Frontal cortex (tissue), 4 donors: ENCODE results near the gene DDX56. TPM values are rescaled to one million over a fixed set of nuclear protein-coding genes. Genes with fewer than 3 reads are reported as not detected.

Experiments
- DNase-seq, 2 donors: peaks; one replicate each; pipeline ENCODE4 v3.0.0; 2012; ENCODE audit warnings: low spot score in 2 of 2
- FAIRE-seq: peaks from 2 replicates; lab custom pipeline; 2012; peaks lifted over from hg19 to GRCh38; lab: Jason Lieb, UNC
- total RNA-seq: library from RNA; depleted of rRNA; stranded (reverse); fragments of >200 nt; gene quantifications from one replicate; pipeline ENCODE4 v1.2.3, GENCODE V29; 2014
- donor health status: control.
- donor health status: control.
- donor health status: control.

Gene DDX56
- total RNA-seq: 39.5 TPM

- FAIRE-seq: no peak
Observed at GRCh38 chr7:44573464-44574286, at the start of gene DDX56. Gene DDX56 (minus strand): TSS chr7:44573908. CDS start chr7:44573895, 13 bp downstream.

GRCh38 chr7:44622342-44623151 is 48.8 kb upstream of the DDX56 start:
- FAIRE-seq: no peak
- DNase-seq: no peak

More at GRCh38 chr7:44573464-44574286, at the start of gene DDX56:
- peak; percentile 79 to 93 for DNase-seq

- FAIRE-seq (no peak), DNase-seq (no peak)
Observed at GRCh38 chr7:44621750-44622103, 48.0 kb upstream of the DDX56 start.

- FAIRE-seq: no peak
- no peak for DNase-seq
Observed at GRCh38 chr7:44621034-44621749, 47.5 kb upstream of the DDX56 start.

GRCh38 chr7:44618753-44619152 is 45.0 kb upstream of the DDX56 start:
- FAIRE-seq (no peak), DNase-seq (no peak)

GRCh38 chr7:44618045-44618444 is 44.3 kb upstream of the DDX56 start:
- DNase-seq (no peak), FAIRE-seq (no peak)

GRCh38 chr7:44617225-44617890 is 43.6 kb upstream of the DDX56 start:
- no peak for FAIRE-seq

GRCh38 chr7:44616545-44616944 is 42.8 kb upstream of the DDX56 start:
- FAIRE-seq (peak; percentile 21), DNase-seq (no peak)

More at GRCh38 chr7:44617225-44617890, 43.6 kb upstream of the DDX56 start:
- DNase-seq: no peak

GRCh38 chr7:44615793-44616192 is 42.1 kb upstream of the DDX56 start:
- DNase-seq (no peak), FAIRE-seq (no peak)

- DNase-seq: no peak
- FAIRE-seq: no peak
Observed at GRCh38 chr7:44615149-44615611, 41.5 kb upstream of the DDX56 start.

- no peak for FAIRE-seq
- DNase-seq: no peak
Observed at GRCh38 chr7:44609829-44610228, 36.1 kb upstream of the DDX56 start.

- FAIRE-seq: no peak
- no peak for DNase-seq
Observed at GRCh38 chr7:44608916-44609648, 35.4 kb upstream of the DDX56 start.

- no peak for FAIRE-seq
- DNase-seq: no peak
Observed at GRCh38 chr7:44607141-44608068, 33.7 kb upstream of the DDX56 start.

GRCh38 chr7:44606341-44607140 is 32.8 kb upstream of the DDX56 start, which contains the start of gene OGDH:
Gene OGDH (plus strand): TSS chr7:44606627. CDS start chr7:44624344, 17,717 bp downstream.
- no peak for FAIRE-seq

GRCh38 chr7:44604941-44605340 is 31.2 kb upstream of the DDX56 start:
- FAIRE-seq: no peak

More at GRCh38 chr7:44606341-44607140, 32.8 kb upstream of the DDX56 start, which contains the start of gene OGDH:
- DNase-seq: peak; percentile 97 to 98

GRCh38 chr7:44603193-44603592 is 29.5 kb upstream of the DDX56 start:
- FAIRE-seq: no peak
- DNase-seq: no peak

More at GRCh38 chr7:44604941-44605340, 31.2 kb upstream of the DDX56 start:
- DNase-seq: no peak

- DNase-seq (no peak), FAIRE-seq (no peak)
Observed at GRCh38 chr7:44602576-44602910, 28.8 kb upstream of the DDX56 start.
